Spleen (tissue), 11 donors: Measurements from ENCODE around the gene JPH2. TPM values are rescaled to one million over a fixed set of nuclear protein-coding genes. Genes with fewer than 3 reads are reported as not detected.

Source experiments
- DNase-seq: peaks from one replicate; pipeline ENCODE4 v3.0.0-alpha.2; 2020
- H3K27ac ChIP-seq, 8 donors: fragments of 200-600 bp; sonication (generic) in 7 of 8; 1 replicate in 4 of 8; 2 replicates in 4 of 8; pipeline versions ENCODE4 v1.5.0 to v1.8.0; 2016 to 2021; ENCODE audit warnings: inconsistent platforms in 4 of 8, mild to moderate bottlenecking in 4 of 8, moderate library complexity in 1 of 8
- H3K27me3 ChIP-seq, 7 donors: fragments of 200-600 bp; sonication (generic) in 6 of 7; replicated peaks in 1 of 7; 1 replicate in 4 of 7; 2 replicates in 3 of 7; pipeline versions ENCODE4 v1.5.0 to v1.8.0; 2016 to 2021; ENCODE audit warnings: inconsistent platforms in 3 of 7, mild to moderate bottlenecking in 1 of 7
- H3K36me3 ChIP-seq, 6 donors: fragments of 200-600 bp; sonication (generic) in 5 of 6; 1 replicate in 4 of 6; 2 replicates in 2 of 6; pipeline versions ENCODE4 v1.5.0 to v1.8.0; 2016 to 2021; ENCODE audit warnings: inconsistent platforms in 2 of 6
- H3K4me1 ChIP-seq, 6 donors: fragments of 200-600 bp; sonication (generic) in 5 of 6; 1 replicate in 3 of 6; 2 replicates in 3 of 6; pipeline versions ENCODE4 v1.5.0 to v1.8.0; 2016 to 2021; ENCODE audit warnings: inconsistent platforms in 3 of 6
- H3K4me3 ChIP-seq, 8 donors: fragments of 200-600 bp; sonication (generic) in 7 of 8; 1 replicate in 4 of 8; 2 replicates in 4 of 8; pipeline versions ENCODE4 v1.5.0 to v1.8.0; 2016 to 2021; ENCODE audit warnings: inconsistent platforms in 4 of 8, mild to moderate bottlenecking in 4 of 8, moderate library complexity in 2 of 8
- H3K9me3 ChIP-seq, 8 donors: fragments of 200-600 bp; sonication (generic) in 7 of 8; 1 replicate in 4 of 8; 2 replicates in 4 of 8; pipeline versions ENCODE4 v1.5.0 to v1.8.0; 2016 to 2021; ENCODE audit warnings: inconsistent platforms in 4 of 8
- POLR2A ChIP-seq, 3 donors: fragments of 450-650 bp; IDR thresholded peaks; one replicate each; pipeline ENCODE4 v1.5.1; 2017; ENCODE audit warnings: antibody characterized with exemption in 3 of 3, mild to moderate bottlenecking in 1 of 3
- POLR2AphosphoS5 ChIP-seq, 3 donors: sonication (generic); formaldehyde crosslinking; IDR thresholded peaks; one replicate each; pipeline ENCODE4 v1.5.1; 2017; ENCODE audit warnings: antibody characterized with exemption in 3 of 3
- WGBS, 5 donors: extraction: QIAGEN DNeasy Blood & Tissue Kit in 3 of 5; methylation state at CpG; one replicate each; pipeline versions ENCODE4 v1.1.5 to v1.1.7; 2013 to 2018; 5-methylcytosine and 5-hydroxymethylcytosine counted together
- intact Hi-C: fragments of 100-400 bp; cut with DNase I; formaldehyde crosslinking; loops from one replicate; pipeline ENCODE4 v1.15.0; 2023; ENCODE audit warnings: low total_unique reads
- polyA plus RNA-seq, 3 donors: library from polyadenylated mRNA; stranded (reverse); fragments of 200-250 nt; gene quantifications; one replicate each; pipeline ENCODE4 v1.2.1, GENCODE V29; 2013
- total RNA-seq, 7 donors: library from RNA; depleted of rRNA in 3 of 7; stranded (reverse); fragments of >200 nt in 3 of 7; fragmentation: NEBNext Ultra II Directional in 4 of 7; extraction: Animal tissue kit (Norgen Biotek cat#: 25700) in 4 of 7; gene quantifications; one replicate each; pipeline versions ENCODE4 v1.1.0 to v1.2.1, GENCODE V29; 2016 to 2021
- TF ChIP-seq, protein P1 (sequence below), 11 experiments: fragments of 200-600 bp in 7 of 11; fragments of 450-650 bp in 4 of 11; sonication (generic) in 4 of 11; IDR thresholded peaks in 8 of 11; conservative IDR thresholded peaks in 3 of 11; 1 replicate in 7 of 11; 2 replicates in 4 of 11; pipeline versions ENCODE4 v1.4.0 to v1.8.0; 2016 to 2021; ENCODE audit warnings: antibody characterized with exemption in 11 of 11, inconsistent platforms in 4 of 11, mild to moderate bottlenecking in 1 of 11
- donor health status: healthy with polysubstance abuse.
- donor health status: DM: no; HTN: no; CAD: no; lungs with moderate emphysema.
- donor health status: DM: no; HTN: no; CAD: no.
- donor health status: Bipolar disorder and iron deficiency.
- donor health status: healthy.
- donor health status: DM: no; HTN: no; CAD: no.
- donor health status: DM: yes; HTN: yes; CAD: no.

JPH2 gene
- total and polyA plus RNA-seq, 10 donors = 0.50 to 4.4 (median 1.3) TPM

DNA sequence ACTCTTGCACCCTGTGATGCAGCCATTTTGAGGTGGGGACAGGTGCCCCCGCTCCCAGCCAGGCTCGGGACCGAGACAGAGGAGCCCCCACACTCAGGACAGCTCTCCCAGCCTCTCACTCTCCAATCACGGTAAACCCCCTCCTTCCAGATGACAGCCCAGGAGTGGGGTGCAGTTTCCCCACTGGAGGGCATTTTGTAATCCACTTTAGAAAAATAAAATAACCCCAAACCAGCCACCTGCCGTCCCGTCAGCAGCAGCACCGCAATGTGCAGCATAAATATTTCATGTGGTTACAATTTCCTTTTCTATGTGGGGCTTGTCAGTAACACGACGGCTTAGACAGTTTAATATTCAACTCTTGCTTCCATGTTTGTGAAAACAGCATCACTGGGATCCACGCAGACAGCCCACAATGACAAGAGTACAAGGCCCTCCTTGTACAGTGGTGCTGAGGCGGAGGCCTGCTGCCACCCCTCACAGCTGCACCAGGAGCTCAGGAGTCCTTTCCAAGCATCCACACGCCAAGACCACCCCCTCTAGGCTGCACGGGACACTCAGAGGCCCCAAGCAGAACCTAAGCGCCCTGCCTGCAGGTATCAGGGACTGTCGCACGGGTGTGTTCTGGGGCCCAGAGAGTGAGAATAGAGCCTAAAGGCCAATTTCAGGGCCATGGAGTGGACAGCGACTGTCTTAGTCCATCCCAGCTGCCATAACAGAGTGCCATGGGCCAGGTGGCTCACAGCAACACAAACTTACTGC is 116.7 kb downstream of the JPH2 start:
- no peaks in the 10 kb centered on the region for H3K36me3 ChIP-seq
- H3K27me3 ChIP-seq = peaks cover 0 to 47% (median 4%) of the 10 kb centered on the region in 7 donors
- peak overlapping the region; percentile 53 to 91 (median 86) for H3K27ac ChIP-seq
- 43 to 51% (median 46%) methylated on average over 11 to 17 of the region's 17 CpGs for WGBS, 5 donors
- intact Hi-C loops = no loop called here
- TF ChIP-seq POLR2AphosphoS5 (IDR thresholded peaks at IDR 0.05) = no peak
- TF ChIP-seq POLR2A (IDR thresholded peaks at IDR 0.05) = no peak
- TF ChIP-seq, protein P1, sequence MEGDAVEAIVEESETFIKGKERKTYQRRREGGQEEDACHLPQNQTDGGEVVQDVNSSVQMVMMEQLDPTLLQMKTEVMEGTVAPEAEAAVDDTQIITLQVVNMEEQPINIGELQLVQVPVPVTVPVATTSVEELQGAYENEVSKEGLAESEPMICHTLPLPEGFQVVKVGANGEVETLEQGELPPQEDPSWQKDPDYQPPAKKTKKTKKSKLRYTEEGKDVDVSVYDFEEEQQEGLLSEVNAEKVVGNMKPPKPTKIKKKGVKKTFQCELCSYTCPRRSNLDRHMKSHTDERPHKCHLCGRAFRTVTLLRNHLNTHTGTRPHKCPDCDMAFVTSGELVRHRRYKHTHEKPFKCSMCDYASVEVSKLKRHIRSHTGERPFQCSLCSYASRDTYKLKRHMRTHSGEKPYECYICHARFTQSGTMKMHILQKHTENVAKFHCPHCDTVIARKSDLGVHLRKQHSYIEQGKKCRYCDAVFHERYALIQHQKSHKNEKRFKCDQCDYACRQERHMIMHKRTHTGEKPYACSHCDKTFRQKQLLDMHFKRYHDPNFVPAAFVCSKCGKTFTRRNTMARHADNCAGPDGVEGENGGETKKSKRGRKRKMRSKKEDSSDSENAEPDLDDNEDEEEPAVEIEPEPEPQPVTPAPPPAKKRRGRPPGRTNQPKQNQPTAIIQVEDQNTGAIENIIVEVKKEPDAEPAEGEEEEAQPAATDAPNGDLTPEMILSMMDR (IDR thresholded peaks at IDR 0.05 in 8 of 11, conservative IDR thresholded peaks at IDR 0.05 in 3 of 11) = no peak
- H3K4me1 ChIP-seq = peaks cover 3 to 79% (median 34%) of the 10 kb centered on the region in 6 donors
- no peaks in the 10 kb centered on the region for H3K9me3 ChIP-seq
- no peak for DNase-seq
- peak overlapping the region in 4 of 8 donors; percentile 1 to 60 (median 20) for H3K4me3 ChIP-seq

GRCh38 chr20:44069203-44070011 is 117.6 kb downstream of the JPH2 start:
- Histone ChIP-seq H3K9me3 (no peaks in the 10 kb centered on the region), H3K4me3 (peak overlapping the region in 5 of 8 donors; percentile 1 to 60 (median 15)), H3K4me1 (peaks cover 3 to 70% (median 30%) of the 10 kb centered on the region in 6 donors), H3K27ac (peak overlapping the region; percentile 32 to 91 (median 86)), H3K27me3 (peaks cover 0 to 47% (median 4%) of the 10 kb centered on the region in 7 donors), H3K36me3 (no peaks in the 10 kb centered on the region)
- WGBS, 5 donors = 15 to 45% (median 31%) methylated on average over 24 to 26 of the region's 26 CpGs
- peak; percentile 91 for DNase-seq
- intact Hi-C loops = no loop called here
- TF ChIP-seq POLR2A (IDR thresholded peaks at IDR 0.05) (no peak), POLR2AphosphoS5 (IDR thresholded peaks at IDR 0.05) (peak in 1 of 3 donors; percentile 24)

GRCh38 chr20:44068316-44069201 is 118.4 kb downstream of the JPH2 start:
- Histone ChIP-seq H3K4me3 (peak overlapping the region in 4 of 8 donors; percentile 1 to 60 (median 20)), H3K27me3 (peaks cover 0 to 47% (median 4%) of the 10 kb centered on the region in 7 donors), H3K4me1 (peaks cover 3 to 64% (median 29%) of the 10 kb centered on the region in 6 donors), H3K9me3 (no peaks in the 10 kb centered on the region), H3K36me3 (no peaks in the 10 kb centered on the region), H3K27ac (peak overlapping the region; percentile 32 to 91 (median 86))
- WGBS, 5 donors = 49 to 65% (median 57%) methylated on average over 29 to 30 of the region's 30 CpGs
- TF ChIP-seq, protein P1 (IDR thresholded peaks at IDR 0.05 in 8 of 11, conservative IDR thresholded peaks at IDR 0.05 in 3 of 11) = no peak
- no peak for TF ChIP-seq POLR2AphosphoS5 (IDR thresholded peaks at IDR 0.05)
- no peak for TF ChIP-seq POLR2A (IDR thresholded peaks at IDR 0.05)
- intact Hi-C loops = no loop called here
- DNase-seq = peak; percentile 89

- TF ChIP-seq, protein P1 (IDR thresholded peaks at IDR 0.05 in 8 of 11, conservative IDR thresholded peaks at IDR 0.05 in 3 of 11) = no peak
- TF ChIP-seq POLR2AphosphoS5 (IDR thresholded peaks at IDR 0.05) = no peak
- no peak for TF ChIP-seq POLR2A (IDR thresholded peaks at IDR 0.05)
- no peak overlapping the region for H3K4me3 ChIP-seq
- peaks cover 3 to 55% (median 26%) of the 10 kb centered on the region in 6 donors for H3K4me1 ChIP-seq
- H3K9me3 ChIP-seq = no peaks in the 10 kb centered on the region
- 93 to 94% (median 94%) methylated on average over 5 to 15 of the region's 15 CpGs for WGBS, 5 donors
- peak; percentile 75 for DNase-seq
- peaks cover 0 to 47% (median 4%) of the 10 kb centered on the region in 7 donors for H3K27me3 ChIP-seq
- intact Hi-C loops = no loop called here
- no peaks in the 10 kb centered on the region for H3K36me3 ChIP-seq
- peak overlapping the region in 1 of 8 donors; percentile 91 for H3K27ac ChIP-seq
Observed at GRCh38 chr20:44067650-44068081, 119.3 kb downstream of the JPH2 start.
